GM19099 (cell line): ENCODE results near the gene RSPH6A.
A peak's percentile ranks its signal among the peaks of the same experiment; 100 is the strongest.

Experiments
- POLR2A ChIP-seq: IDR thresholded peaks from 3 replicates; pipeline ENCODE4 v1.6.1; 2011; ENCODE audit warnings: low read depth; ENCODE audit not compliant: insufficient read length; ENCODE audit errors: extremely low read depth

Gene RSPH6A

DNA sequence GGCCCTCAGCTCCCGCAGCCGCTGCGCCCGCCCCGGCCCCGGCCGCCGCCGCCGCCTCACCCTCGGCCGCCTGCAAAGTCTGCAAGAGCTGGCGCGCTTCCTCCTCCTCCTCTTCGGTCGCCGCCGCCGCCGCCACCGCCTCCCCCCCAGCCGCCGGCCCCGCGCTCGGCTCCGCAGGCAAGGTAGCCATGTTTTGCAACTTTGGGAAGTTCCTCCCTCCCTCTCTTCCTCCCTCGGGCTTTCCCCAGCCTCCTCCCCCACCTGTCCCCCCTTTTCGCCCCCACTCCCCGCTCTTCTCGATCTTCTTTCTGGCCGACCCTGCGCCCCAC lies 46.5 kb downstream of the RSPH6A start:
- no peak for TF ChIP-seq POLR2A

DNA sequence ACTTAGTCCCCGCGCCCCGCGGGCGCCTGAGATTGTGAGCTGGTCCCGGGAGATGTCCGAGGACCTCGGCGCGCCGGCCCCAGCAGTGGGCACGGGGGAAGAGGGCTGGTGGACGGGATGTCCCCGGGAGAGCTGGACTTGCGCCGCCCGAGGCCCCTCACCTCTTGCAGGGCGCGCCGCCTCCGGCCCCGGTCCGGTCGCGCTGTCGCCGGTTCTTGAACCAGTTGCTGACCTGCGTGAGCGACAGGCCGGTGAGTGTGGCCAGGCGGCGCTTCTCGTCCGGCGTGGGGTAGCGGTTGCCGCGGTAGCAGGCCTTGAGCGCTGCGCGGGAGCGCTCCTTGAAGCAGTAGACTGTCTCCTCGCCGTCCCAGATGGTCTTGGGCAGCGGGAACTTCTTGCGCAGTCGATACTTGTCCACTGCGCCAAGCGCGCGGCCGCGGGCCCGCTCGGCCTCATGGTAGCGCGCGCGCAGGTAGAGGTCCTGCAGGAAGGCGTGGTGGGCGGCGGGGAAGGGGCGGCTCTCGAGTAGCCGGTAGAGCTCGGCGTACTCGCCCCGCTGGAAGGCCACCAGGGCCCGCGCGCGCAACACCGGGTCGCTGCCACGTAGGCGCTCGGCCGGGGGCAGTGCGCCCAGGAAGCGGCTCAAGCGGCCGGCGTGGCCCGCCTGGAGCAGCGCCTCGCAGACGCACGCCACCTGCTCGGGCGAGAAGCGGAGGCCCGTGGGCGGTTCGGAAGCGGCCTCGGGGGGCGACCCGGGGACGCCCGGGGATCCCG lies 47.0 kb downstream of the RSPH6A start:
- peak; percentile 44 for TF ChIP-seq POLR2A

DNA sequence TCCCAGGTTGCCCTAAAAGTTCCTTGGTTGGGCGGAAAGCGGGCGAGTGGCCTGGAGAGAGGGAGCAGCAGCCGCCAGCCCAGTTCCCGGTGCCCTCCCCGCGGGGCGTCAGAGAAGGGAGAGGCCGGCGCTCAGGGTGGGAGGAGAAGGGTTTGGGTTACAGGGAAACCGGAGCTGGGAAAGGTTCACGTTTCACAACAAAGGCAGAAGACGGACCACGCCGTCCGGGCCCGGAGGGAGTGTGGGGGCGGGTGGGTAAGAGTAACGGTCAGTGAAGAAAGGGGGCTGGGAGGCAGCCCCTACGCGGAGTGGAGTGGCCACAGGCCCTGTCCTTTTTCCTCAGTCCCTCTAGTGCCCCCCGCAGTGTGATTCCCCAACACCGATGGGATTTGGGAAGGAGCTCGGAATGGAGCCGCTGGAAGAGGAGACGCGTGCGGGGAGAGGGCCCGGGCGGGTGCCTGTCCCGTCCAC lies 47.7 kb downstream of the RSPH6A start:
- no peak for TF ChIP-seq POLR2A

DNA sequence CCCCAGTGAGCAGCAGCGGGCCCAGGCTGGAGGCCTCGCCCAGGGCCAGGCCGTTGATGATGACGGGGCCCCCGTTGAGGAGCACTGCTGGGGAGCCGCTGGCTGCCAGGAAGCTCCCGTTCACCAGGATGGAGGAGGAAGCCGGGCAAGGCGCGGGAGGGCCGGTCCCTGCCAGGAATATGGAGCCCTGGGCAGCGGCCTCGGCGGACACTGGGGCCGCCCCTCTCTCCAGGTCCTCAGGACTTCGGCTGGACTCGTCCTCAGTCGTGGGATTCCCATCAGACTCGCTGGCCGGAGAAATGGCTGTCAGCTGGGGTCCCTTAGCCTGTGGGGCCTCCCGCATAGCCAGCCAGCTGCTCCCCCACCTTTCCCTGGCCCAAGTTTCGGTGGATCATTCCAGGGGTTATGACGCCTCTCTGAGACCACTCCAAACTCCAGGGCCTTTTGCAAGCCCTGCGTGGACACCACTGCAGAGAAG lies 48.2 kb downstream of the RSPH6A start:
- TF ChIP-seq POLR2A, result no peak

DNA sequence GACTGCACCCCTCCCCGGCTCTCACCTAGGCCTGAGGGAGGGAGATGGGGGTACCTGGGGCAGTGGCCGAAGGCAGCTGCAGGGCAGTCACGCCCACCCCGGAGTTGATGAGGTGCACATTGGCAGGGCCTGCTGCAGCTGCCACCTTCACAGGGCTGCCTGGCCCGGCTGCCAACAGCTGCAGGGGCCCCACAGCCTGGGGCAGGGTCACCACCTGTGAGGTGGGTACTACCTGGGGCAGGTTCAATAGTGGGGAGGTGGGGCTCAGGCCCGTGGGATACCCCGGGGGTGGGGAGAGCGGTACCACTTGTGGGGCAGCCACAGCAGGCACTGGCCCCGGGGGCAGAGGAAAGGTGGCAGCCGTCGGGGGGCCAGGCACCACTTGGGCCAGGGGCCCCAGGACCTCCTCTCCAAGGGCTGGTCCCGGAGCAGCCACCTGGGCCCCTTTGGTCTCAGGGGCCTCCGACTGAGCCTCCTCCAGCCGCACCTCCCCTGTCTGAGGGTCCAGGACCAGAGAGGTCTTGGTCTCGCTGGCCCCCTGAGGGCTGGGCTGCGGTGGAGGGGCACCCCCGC lies 48.7 kb downstream of the RSPH6A start:
- no peak for TF ChIP-seq POLR2A

DNA sequence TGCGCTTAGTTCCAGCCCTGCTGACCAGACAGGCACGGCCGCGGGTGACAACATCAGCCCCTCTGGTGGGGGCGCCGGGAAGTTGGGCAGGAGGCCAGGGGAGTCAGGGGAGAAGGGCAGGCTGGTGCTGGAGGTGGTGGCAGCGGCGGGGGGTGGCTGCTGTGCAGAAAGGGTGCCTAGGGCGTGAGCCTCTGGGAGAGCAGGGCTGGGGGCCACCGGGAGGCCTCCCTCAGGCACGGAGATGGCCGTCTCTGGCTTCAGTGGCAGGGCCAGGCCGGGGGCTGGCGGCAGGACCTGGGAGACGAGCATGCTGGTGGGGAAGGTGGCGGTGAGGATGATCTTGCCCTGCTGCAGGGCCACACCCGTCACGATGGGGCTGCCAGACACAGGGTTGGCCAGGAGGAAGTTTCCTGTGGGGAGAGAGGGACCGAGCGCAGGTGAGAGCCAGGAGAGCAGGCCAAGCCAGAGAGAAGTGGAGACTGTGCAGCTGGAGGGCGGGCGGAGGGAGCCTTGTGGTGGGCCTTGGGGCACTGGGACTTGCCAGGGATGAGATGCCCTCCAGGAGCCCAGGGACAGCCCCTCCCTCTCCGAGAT lies 49.3 kb downstream of the RSPH6A start:
- TF ChIP-seq POLR2A, result no peak

DNA sequence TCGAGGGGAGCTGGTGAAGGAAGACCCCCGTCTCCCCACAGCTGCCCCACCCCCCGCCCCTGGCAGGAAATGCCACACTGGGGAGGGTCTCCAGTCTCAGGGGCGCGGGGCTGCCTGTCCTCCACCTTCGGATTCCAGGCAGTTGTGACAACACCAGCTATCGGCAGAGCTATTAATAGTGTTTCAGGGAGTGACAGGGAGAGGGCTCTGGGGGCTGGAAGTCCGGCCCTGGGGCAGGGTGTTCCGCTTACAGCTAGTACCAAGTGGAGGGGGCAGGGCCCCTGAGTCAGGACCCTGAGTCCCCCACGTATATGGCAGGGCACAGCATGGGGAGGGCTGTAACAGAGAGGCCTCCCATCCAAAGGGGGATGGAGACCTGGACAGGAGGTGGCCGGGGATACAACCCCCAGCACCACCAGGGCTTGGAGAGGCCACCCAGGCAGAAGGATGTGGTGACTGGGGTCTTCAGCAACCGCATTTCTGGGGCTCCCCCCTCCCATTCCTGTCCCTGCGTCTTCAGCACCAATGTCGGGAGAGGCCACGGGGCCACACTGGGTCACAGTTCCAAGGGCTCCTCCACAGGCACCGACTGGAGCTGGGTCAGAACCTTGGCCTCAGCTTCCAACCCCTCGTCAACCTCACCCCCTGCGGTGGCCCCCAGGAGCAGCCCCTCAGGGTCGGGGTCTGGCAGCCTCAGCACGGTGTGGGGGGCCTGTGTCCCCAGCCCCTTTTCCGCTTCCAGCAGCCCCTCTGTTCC lies 50.0 kb downstream of the RSPH6A start:
- TF ChIP-seq POLR2A, result no peak

DNA sequence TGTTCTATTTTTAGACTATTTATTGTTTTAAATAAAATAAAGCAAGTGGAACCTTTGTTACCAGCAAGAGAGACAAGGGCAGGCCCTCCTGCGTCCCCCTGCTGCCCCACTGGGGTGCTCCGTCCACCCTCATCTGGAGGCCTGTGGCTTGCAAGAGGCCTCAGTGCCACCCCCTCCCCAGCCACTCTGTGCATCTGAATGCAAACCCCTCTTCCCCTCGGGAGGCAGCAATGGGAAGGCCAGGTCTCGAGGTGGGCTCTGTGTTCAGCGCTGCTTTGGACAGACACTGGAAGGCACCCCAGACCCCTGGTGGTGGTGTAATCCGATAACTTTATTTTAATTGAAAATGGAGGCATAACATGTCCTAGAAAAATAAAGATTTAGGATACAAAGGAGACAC lies 50.6 kb downstream of the RSPH6A start:
- no peak for TF ChIP-seq POLR2A

DNA sequence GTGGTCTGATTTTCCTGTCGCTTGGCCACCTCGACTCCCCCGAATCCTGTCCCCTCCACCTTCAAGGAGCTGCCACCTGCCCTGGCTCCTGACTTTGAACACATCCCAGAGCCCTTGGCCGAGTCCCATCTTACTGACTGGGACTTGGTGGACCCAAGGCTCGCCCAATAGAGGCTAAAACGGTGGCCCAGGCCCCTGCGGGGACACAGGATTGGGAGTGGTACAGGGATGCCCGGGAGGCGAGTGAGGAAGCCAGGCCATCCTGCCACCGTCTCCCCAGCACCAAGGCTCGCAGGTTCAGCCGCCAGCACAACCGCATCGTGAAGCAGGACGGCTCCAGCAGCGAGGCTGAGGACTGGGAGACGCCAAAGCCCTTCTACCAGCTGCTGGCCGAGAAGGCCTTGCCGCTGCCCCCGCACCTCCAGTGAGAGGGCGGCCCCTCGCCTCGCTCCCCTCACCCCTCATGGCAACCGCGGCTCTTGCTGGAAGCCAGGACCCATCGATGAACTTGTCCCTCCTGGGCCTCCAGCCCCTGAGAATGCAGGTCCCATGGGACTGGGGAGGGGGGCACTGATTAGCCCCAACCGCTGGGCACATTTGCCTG lies 51.3 kb downstream of the RSPH6A start:
- TF ChIP-seq POLR2A, result no peak

DNA sequence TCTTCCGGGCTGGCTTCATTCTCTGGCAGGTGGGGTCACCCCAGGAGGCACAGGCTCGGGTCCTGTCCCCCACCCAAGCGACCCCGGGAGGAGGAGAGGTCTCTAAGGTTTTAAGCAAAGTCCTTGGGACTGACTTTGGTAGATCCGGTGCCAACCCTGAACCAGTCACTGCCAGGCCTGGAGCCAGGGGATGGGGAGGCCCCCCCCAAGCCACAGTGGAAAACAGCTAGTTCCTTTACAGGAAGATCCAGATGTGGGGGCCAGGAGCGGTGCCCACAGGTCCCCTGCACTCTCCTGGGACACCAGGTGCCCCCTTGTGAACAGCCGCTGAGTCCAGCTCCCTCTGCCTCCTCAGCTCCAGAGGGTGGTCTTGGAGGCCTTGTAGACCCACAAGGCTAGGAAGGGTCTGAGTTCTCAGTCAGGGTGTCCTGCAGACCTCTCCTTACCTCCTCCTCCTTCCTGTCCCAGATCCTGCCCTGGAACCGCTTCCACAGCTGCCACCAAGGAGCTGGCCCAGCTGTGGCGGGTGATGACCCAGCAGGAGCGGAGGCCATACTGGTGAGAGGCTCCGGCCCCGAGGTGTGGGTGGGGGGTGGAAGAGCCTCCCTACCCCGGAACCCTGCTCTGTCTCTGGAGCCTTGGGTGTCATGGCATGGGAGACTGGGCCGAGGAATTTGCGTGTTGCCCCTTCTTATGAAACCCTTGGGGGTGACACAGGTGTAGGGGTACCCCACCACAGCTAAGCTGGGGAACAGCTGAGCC lies 52.1 kb downstream of the RSPH6A start:
- TF ChIP-seq POLR2A, result no peak

DNA sequence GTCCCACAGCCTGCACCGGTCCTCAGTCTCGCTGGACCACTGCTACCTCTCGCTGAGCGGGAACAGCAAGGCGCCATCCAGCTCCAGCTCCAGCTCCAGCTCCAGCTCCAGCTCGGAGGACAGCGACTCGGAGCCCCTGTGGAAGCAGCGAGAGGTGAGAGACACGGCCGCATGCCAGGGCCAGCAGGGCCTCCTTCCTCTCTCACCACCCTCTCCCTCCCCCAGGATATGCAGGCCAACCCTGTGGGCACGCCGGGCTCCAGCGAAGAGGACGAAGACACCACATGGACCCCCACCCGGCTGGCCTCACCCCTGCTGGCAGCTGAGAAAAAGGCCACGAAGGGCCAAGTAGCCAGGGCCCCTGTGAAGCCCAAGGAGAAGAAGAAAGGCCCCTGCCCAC lies 53.4 kb downstream of the RSPH6A start:
- TF ChIP-seq POLR2A, result no peak

DNA sequence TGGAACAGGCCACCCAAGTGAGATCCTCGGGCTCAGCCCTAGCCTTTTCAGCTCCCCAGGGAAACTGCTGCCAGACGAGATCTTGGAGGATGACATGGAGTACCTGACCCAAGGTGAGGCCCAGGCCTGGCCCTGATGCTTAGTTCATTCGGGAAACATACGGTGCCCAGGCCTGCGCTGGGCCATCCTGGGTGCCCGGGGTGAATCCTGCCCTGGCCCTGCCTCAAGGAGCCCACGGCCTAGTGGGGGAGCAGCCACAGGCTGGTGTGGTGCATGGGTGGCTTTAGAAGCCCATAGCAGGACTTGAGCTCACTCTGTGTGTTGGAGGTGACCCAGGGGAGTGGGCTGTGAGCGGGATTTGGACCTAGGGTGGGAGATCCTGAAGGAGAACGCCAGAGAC lies 56.2 kb downstream of the RSPH6A start:
- no peak for TF ChIP-seq POLR2A

DNA sequence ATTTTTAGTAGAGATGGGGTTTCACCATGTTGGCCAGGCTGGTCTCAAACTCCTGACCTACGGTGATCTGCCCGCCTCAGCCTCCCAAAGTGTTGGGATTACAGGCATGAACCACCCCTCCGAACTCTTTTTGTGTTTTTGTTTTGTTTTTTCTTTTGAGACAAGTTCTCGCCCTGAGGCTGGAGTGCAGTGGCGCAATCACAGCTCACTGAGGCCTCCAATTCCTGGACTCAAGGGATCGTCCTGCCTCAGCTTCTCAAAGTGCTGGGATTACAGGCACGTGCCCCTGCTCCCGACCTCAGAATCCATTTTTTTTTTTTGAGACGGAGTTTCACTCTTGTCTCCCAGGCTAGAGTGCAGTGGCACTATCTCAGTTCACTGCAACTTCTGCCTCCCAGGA lies 57.4 kb downstream of the RSPH6A start:
- TF ChIP-seq POLR2A, result no peak

DNA sequence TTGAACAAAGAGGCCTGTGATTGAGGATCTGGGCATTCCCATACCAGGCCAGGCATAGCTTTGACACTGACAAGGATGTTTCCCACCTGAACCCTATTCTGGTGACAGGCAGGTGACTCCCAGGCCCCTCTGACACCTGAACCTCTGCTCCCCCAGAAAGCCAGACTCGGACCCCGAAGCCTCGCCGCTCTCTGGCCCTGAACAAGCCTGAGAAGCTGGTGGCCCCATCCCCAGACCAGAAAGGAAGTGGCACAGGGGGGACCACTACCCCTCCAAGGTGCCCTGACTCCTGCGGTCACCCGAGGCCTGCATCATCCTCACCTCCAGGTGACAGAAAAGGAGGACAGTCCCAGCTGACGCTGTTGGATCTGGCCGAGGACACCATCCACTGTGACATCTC lies 60.8 kb downstream of the RSPH6A start:
- no peak for TF ChIP-seq POLR2A
